Activated CD4-positive, alpha-beta T cell treated with anti-CD3 and anti-CD28 coated beads, Interleukin-2, Interleukin-6, amounts not matched to agents 100 ng/mL and 50 ng/mL, durations not matched to agents 16 hours and 8 hours (primary cell): ENCODE measurements around the gene RBPJ.
"Not testable (repeated sequence)": the region's sequence is repeated elsewhere in the genome, so short reads cannot be mapped to it uniquely, and the experiment has no call there.

Experiments used
- DNase-seq: peaks from one replicate; pipeline ENCODE4 v3.0.0-alpha.2; 2020

RBPJ gene

GRCh38 chr4:26302031-26302899 is 18.5 kb upstream of the RBPJ start:
- no peak for DNase-seq

- no peak for DNase-seq
These were observed 17.8 kb upstream of the RBPJ start for GRCh38 chr4:26303008-26303407.

GRCh38 chr4:26307037-26307800 is 13.6 kb upstream of the RBPJ start:
- peak; percentile 37 for DNase-seq

GRCh38 chr4:26308568-26308967 is 12.2 kb upstream of the RBPJ start:
- DNase-seq: peak; percentile 56

- DNase-seq: no peak
These were observed 10.6 kb upstream of the RBPJ start for GRCh38 chr4:26310264-26310663.

- DNase-seq: peak; percentile 19
These were observed 9.2 kb upstream of the RBPJ start for GRCh38 chr4:26311633-26312032.

GRCh38 chr4:26315316-26315932 is 5.4 kb upstream of the RBPJ start:
- DNase-seq: not testable (repeated sequence)

- no peak for DNase-seq
These were observed 3.0 kb upstream of the RBPJ start for GRCh38 chr4:26317766-26318165.

GRCh38 chr4:26319467-26319948 is 1.3 kb upstream of the RBPJ start:
- DNase-seq: peak; percentile 99

GRCh38 chr4:26319949-26320537 is 771 bp upstream of the RBPJ start:
- DNase-seq: peak; percentile 60

- peak; percentile 38 for DNase-seq
These were observed 783 bp downstream of the RBPJ start for GRCh38 chr4:26321373-26322221.

GRCh38 chr4:26322346-26322745 is 1.5 kb downstream of the RBPJ start:
- DNase-seq: no peak

GRCh38 chr4:26323821-26324220 is 3.0 kb downstream of the RBPJ start:
- no peak for DNase-seq

GRCh38 chr4:26325191-26325590 is 4.4 kb downstream of the RBPJ start:
- DNase-seq: peak; percentile 68

GRCh38 chr4:26326791-26327190 is 6.0 kb downstream of the RBPJ start:
- DNase-seq: no peak

- peak; percentile 69 for DNase-seq
These were observed 9.5 kb downstream of the RBPJ start for GRCh38 chr4:26330186-26330787.

- no peak for DNase-seq
These were observed 10.1 kb downstream of the RBPJ start for GRCh38 chr4:26330946-26331345.

- no peak for DNase-seq
These were observed 10.7 kb downstream of the RBPJ start for GRCh38 chr4:26331380-26331950.

GRCh38 chr4:26334366-26334765 is 13.6 kb downstream of the RBPJ start:
- no peak for DNase-seq

- DNase-seq: no peak
These were observed 16.8 kb downstream of the RBPJ start for GRCh38 chr4:26337612-26338011.

GRCh38 chr4:26342328-26343037 is 21.7 kb downstream of the RBPJ start:
- peak; percentile 42 for DNase-seq
